OCI-LY7 (cell line): ENCODE data around the gene HAND1.

ENCODE experiments used
- CTCF ChIP-seq: fragments of 200-600 bp; sonication (generic); conservative IDR thresholded peaks from 2 replicates; pipeline ENCODE4 v1.5.1; 2014; ENCODE audit warnings: mild to moderate bottlenecking, antibody characterized with exemption, low read length, moderate library complexity, mixed read lengths
- EZH2phosphoT487 ChIP-seq: fragments of 200-600 bp; sonication (generic); IDR thresholded peaks from 2 replicates; pipeline ENCODE4 v1.6.1; 2018; ENCODE audit warnings: low read depth, borderline replicate concordance, mild to moderate bottlenecking, mixed run types, antibody characterized with exemption, low read length, moderate library complexity, mixed read lengths

- no peak for TF ChIP-seq CTCF
- TF ChIP-seq EZH2phosphoT487: no peak
Measured at GRCh38 chr5:154460172-154460571, 17.9 kb downstream of the HAND1 start.
